ENCODE results near the gene ATF7IP.

Gene ATF7IP

GRCh38 chr12:14495326-14495725 lies 129.8 kb downstream of the ATF7IP start:
- no peak for DNase-seq

GRCh38 chr12:14505626-14506596 lies 140.4 kb downstream of the ATF7IP start:
- DNase-seq: no peak

DNA sequence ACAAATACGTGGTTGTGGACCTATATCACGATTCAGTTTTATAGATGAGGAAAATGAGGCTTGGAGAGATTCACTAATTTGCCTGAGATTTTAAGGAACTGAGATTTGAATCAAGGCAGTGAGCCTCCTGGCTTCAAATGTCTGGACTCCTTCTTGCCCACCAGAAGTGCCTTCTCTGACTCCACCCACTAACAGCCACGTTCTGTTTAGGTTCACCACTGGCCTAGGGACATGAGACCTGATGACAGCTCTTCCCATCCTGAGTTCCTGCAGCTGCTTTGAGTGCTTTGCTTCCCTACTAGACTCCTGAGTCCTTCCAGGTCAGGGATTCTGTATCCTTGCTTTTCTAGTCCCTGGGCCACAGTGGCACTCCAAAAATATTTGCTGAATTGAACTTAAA lies 145.1 kb downstream of the ATF7IP start:
- no peak for DNase-seq

- DNase-seq: no peak
These were observed 148.8 kb downstream of the ATF7IP start for GRCh38 chr12:14514154-14514842.

DNA sequence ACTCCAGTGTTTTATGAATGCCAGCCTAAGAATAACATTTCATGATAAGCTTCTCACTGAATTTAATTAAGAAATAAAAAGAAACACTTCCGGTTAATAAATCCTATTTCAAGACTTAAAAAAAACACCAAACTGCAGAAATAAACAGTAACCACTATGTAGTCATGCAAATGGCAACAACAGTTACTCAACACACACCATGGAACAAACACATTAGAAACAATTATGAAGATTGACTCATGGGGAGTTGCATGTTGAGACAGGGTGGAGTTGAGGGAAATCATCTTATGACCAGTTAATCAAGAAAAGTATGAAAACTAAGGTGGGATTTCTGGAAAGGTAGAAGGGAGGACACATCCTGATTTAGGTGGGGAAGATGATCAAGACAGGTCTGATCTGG lies 149.5 kb downstream of the ATF7IP start:
- no peak for DNase-seq

- no peak for DNase-seq
These were observed 156.3 kb downstream of the ATF7IP start for GRCh38 chr12:14521822-14522221.

DNA sequence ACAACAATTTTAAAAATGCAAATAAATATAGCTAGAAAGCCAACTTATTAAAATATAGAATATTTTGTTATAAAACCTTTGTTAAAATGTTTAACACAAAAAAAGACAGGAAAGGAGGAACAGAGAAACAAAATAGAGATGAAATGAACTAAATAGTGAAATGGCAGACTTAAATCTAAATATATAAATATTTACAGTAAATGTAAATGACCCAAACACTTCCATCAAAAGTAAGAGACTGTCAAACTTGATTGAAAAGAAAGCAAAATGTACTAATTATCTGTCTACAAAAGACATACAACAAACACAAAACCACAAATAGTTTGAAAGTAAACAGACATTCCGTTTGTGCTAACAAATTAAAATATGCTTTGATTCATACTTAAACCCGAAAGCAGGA lies 160.5 kb downstream of the ATF7IP start:
- no peak for DNase-seq

DNA sequence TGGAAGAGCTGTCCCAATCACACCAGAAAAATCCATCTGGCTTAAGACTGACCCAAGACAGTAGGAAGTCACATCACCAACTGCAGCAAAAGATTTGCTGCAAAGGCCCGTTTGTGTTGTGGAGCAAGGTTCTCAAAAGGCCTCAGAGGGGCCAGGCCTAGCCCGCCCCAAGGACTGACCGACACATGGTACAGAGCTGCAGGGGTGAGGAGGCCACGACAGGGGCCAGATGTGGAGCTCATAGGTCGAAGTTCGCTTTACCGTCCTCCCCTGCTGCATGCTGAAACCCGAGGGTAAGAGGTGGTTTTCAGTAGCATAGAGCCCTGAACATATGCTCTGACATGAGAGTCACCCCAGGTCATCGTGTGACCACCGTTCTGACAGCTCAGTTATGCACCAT lies 166.7 kb downstream of the ATF7IP start:
- no peak for DNase-seq

GRCh38 chr12:14537088-14537487 lies 171.6 kb downstream of the ATF7IP start:
- no peak for DNase-seq

DNA sequence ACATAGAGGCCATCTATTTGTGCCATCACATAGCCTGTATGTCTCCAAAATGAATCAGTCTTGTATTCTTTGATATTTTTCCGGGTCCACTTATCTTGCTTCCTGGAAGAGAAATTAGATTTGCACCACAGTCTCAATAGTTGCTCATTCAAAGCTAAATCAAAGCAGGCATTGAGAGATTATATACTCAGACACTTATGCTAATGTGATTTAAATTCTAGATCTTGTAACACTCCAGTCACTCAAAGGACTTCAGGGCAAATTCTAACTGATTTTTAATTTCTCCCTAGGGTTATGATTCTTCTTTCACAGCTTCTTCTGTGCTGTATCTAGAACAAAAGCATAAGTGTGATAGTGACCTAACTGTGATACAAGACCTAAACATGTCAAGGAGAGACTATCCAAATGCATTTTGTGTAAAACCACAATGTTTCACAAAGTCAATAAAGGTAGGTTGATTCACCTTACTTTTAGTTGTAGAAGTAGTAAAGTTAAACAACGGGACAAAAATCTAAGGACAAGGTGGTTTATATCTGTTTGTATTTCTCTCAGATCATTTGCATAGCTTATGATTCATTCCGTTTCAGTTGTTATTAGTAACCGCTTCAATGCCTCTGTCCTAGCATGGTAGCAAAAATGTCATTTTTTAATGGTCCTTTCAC lies 175.4 kb downstream of the ATF7IP start:
- DNase-seq: no peak

- DNase-seq: no peak
These were observed 180.0 kb downstream of the ATF7IP start for GRCh38 chr12:14545144-14546124.

- no peak for DNase-seq
These were observed 182.1 kb downstream of the ATF7IP start for GRCh38 chr12:14547571-14547970.

- DNase-seq: no peak
These were observed 183.1 kb downstream of the ATF7IP start for GRCh38 chr12:14548609-14549008.

All from CD4-positive, alpha-beta T cell treated with Interleukin-15 for 1 hour (primary cell).